Fibroblast of the aortic adventitia (primary cell): ENCODE results near the gene TRDN. TPM values are rescaled to one million over a fixed set of nuclear protein-coding genes. Genes with fewer than 3 reads are reported as not detected.

Experiments used
- DNase-seq: peaks from one replicate; pipeline ENCODE4 v3.0.0-alpha.2; 2010; ENCODE audit warnings: low read depth
- H3K4me3 ChIP-seq: 2 replicates; pipeline ENCODE4 v1.5.1; 2011; ENCODE audit warnings: low read depth, mild to moderate bottlenecking, control low read depth, low read length, moderate library complexity
- CTCF ChIP-seq: IDR thresholded peaks from 2 replicates; pipeline ENCODE4 v1.5.1; 2011; ENCODE audit warnings: mild to moderate bottlenecking, low read length, control low read depth, inconsistent platforms; ENCODE audit not compliant: insufficient read depth
- total RNA-seq: library from RNA; depleted of rRNA; stranded (reverse); fragments of >200 nt; gene quantifications from 2 replicates; pipeline ENCODE4 v1.2.3, GENCODE V29; 2012; ENCODE audit warnings: low replicate concordance

The TRDN gene
- total RNA-seq, 1 donor: under 0.01 TPM

GRCh38 chr6:123610779-123611178, 26.0 kb downstream of the TRDN start:
- H3K4me3 ChIP-seq: no peak overlapping the region
- no peak for DNase-seq
- no peak for TF ChIP-seq CTCF

DNA sequence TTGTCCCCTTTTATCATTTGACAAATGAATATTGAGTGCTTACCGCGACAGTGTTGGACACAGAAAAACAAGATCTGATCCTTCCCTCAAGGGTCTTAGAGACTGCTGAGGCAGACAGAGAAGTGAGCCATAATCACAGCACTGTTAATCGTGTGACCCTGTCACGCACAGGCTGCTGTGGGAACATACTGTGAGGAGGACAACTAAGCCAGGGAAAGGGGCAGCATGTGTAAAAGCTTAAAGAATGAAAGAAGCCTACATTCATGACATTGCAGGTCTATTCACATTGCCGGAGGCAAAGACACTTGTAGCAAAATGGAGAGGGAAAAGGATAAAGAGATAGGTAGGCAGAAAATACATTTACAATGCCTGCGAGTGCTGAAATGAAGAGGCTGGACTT, 32.7 kb downstream of the TRDN start:
- DNase-seq: no peak
- no peak for TF ChIP-seq CTCF
- H3K4me3 ChIP-seq: no peak overlapping the region

DNA sequence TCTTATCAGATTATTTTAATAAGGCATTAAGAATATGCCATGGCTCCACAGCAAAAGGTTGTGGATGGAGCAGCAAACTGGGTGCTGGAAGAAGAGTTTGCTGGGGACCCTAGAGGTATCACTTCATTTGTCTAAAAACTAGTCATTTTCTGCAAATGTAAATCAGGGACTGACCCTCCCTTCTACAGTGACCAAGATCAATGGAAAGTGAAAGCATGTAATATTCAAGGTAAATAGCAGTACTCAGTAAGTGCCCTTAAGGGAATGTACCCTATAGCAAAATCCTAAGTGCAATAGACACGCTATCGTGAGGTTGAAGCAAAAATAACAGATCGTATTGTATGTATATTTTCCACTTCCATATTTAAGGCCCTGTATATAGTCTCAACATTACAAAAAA, 38.7 kb downstream of the TRDN start:
- TF ChIP-seq CTCF: no peak
- DNase-seq: no peak
- H3K4me3 ChIP-seq: no peak overlapping the region

DNA sequence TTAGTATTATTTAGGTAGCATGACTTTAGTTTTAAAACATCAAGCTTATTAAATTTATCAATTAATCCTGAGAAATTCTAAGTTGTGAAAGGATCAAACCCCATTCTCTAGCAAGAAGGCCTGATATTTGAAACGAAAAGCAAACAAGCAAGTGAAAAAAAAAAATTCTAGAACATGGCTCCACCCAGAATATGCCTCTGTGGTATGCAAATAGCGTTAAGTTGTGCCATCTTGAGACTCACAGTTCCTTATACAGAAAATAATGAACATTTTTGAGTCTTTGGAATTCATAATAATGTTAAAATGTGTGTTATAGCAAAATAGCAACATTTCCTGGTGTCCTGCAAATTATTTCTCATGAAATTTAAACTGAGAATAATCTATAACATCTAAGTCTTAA, 42.0 kb downstream of the TRDN start:
- no peak for DNase-seq
- no peak for TF ChIP-seq CTCF

GRCh38 chr6:123592426-123592825, 44.3 kb downstream of the TRDN start:
- TF ChIP-seq CTCF: no peak
- no peak for DNase-seq
- H3K4me3 ChIP-seq: no peak overlapping the region

More for the DNA sequence above, 42.0 kb downstream of the TRDN start:
- no peak overlapping the region for H3K4me3 ChIP-seq

- DNase-seq: no peak
- no peak for TF ChIP-seq CTCF
- no peak overlapping the region for H3K4me3 ChIP-seq
These were observed 46.8 kb downstream of the TRDN start for GRCh38 chr6:123589973-123590372.

GRCh38 chr6:123589317-123589716, 47.4 kb downstream of the TRDN start:
- TF ChIP-seq CTCF: no peak
- H3K4me3 ChIP-seq: no peak overlapping the region
- DNase-seq: no peak
